GM23248 (cell line): ENCODE measurements around the gene SKI. TPM values are rescaled to one million over a fixed set of nuclear protein-coding genes. Genes with fewer than 3 reads are reported as not detected.

ENCODE experiments used
- DNase-seq: peaks from one replicate; pipeline ENCODE4 v3.0.0-alpha.2; 2015
- H2AFZ ChIP-seq: fragments of 200-600 bp; sonication (generic); 2 replicates; pipeline ENCODE4 v1.6.1; 2016; ENCODE audit warnings: antibody characterized with exemption
- H3F3A ChIP-seq: fragments of 200-600 bp; sonication (generic); 2 replicates; pipeline ENCODE4 v1.6.1; 2016; ENCODE audit warnings: mild to moderate bottlenecking, antibody characterized with exemption, mixed run types; ENCODE audit not compliant: insufficient read depth
- H3K27ac ChIP-seq: fragments of 200-600 bp; sonication (generic); 2 replicates; pipeline ENCODE4 v1.5.1; 2016; ENCODE audit warnings: mild to moderate bottlenecking
- H3K27me3 ChIP-seq: fragments of 200-600 bp; sonication (generic); replicated peaks from 2 replicates; pipeline ENCODE4 v1.6.1; 2016; ENCODE audit warnings: mild to moderate bottlenecking; ENCODE audit not compliant: insufficient read depth
- H3K36me3 ChIP-seq: fragments of 200-600 bp; sonication (generic); 2 replicates; pipeline ENCODE4 v1.6.1; 2016; ENCODE audit warnings: low read depth, mild to moderate bottlenecking
- H3K4me1 ChIP-seq: fragments of 200-600 bp; sonication (generic); 2 replicates; pipeline ENCODE4 v1.6.1; 2016; ENCODE audit warnings: mild to moderate bottlenecking; ENCODE audit not compliant: insufficient read depth
- H3K4me2 ChIP-seq: fragments of 200-600 bp; sonication (generic); one replicate; pipeline ENCODE4 v1.6.1; 2016; ENCODE audit warnings: mild to moderate bottlenecking; ENCODE audit not compliant: unreplicated experiment
- H3K4me3 ChIP-seq: fragments of 200-600 bp; sonication (generic); 2 replicates; pipeline ENCODE4 v1.5.1; 2016; ENCODE audit warnings: mild to moderate bottlenecking
- H3K79me2 ChIP-seq: fragments of 200-600 bp; sonication (generic); 2 replicates; pipeline ENCODE4 v1.6.1; 2016; ENCODE audit warnings: mild to moderate bottlenecking; ENCODE audit not compliant: insufficient read depth
- H3K9ac ChIP-seq: fragments of 200-600 bp; sonication (generic); 2 replicates; pipeline ENCODE4 v1.6.1; 2016; ENCODE audit warnings: mild to moderate bottlenecking
- H3K9me2 ChIP-seq: fragments of 200-600 bp; sonication (generic); 2 replicates; pipeline ENCODE4 v1.6.1; 2016; ENCODE audit warnings: mixed run types, mild to moderate bottlenecking, moderate library complexity; ENCODE audit not compliant: insufficient read depth
- H3K9me3 ChIP-seq: fragments of 200-600 bp; sonication (generic); one replicate; pipeline ENCODE4 v1.6.1; 2017; ENCODE audit warnings: low read depth
- H4K20me1 ChIP-seq: fragments of 200-600 bp; sonication (generic); 2 replicates; pipeline ENCODE4 v1.6.0; 2016; ENCODE audit not compliant: insufficient read depth
- EZH2 ChIP-seq: fragments of 200-600 bp; sonication (generic); IDR thresholded peaks from 2 replicates; pipeline ENCODE4 v1.6.1; 2018; ENCODE audit warnings: antibody characterized with exemption, mild to moderate bottlenecking; ENCODE audit not compliant: insufficient read depth, poor library complexity, severe bottlenecking
- EZH2phosphoT487 ChIP-seq: fragments of 200-600 bp; sonication (generic); IDR thresholded peaks from 2 replicates; pipeline ENCODE4 v1.6.1; 2018; ENCODE audit warnings: antibody characterized with exemption, moderate library complexity, mild to moderate bottlenecking, low read depth; ENCODE audit not compliant: insufficient read depth
- WGBS, 2 experiments: methylation state at CpG; one replicate each; pipeline ENCODE4 v1.1.6; 2015 to 2017; ENCODE audit warnings: low lambda C conversion rate in 2 of 2, low coverage in 1 of 2; ENCODE audit errors: missing lambda C conversion rate in 2 of 2; 5-methylcytosine and 5-hydroxymethylcytosine counted together
- in situ Hi-C: fragments of 300-500 bp; cut with MboI; formaldehyde crosslinking; loops from 2 replicates; pipeline ENCODE4 v1.15.0; 2020
- polyA plus RNA-seq: library from polyadenylated mRNA; unstranded; fragments of >200 nt; fragmentation: Nextera tagmentation; extraction: Ambion mirVana; gene quantifications from 2 replicates; pipeline ENCODE4 v1.2.1, GENCODE V29; 2016
- total RNA-seq: library from RNA; depleted of rRNA; stranded (reverse); fragments of >200 nt; shearing (Covaris generic); gene quantifications from 2 replicates; pipeline ENCODE4 v1.2.3, GENCODE V29; 2014

SKI gene
- total and polyA plus RNA-seq, 2 experiments from 2014 or later: 3.8 to 23.1 TPM

GRCh38 chr1:2270260-2271100, 42.4 kb downstream of the SKI start:
- H3K4me2 ChIP-seq: no peak overlapping the region
- TF ChIP-seq EZH2 (no peak), EZH2phosphoT487 (no peak)
- no peak overlapping the region for H2AFZ ChIP-seq
- DNase-seq: no peak
- in situ Hi-C loops: no loop called here
- WGBS, 2 experiments: 62 to 65% methylated on average over 26 to 27 of the region's 27 CpGs
- peaks cover 100% of the 10 kb centered on the region for H3K79me2 ChIP-seq
- H3K9me2 ChIP-seq: no peaks in the 10 kb centered on the region
- 0 out of 2 replicates have a peak, but pooled peaks cover under 1% of the 10 kb centered on the region for H3F3A ChIP-seq
- H3K9me3 ChIP-seq: no peaks in the 10 kb centered on the region
- H3K27ac ChIP-seq: no peak overlapping the region
- H3K4me3 ChIP-seq: no peak overlapping the region
- peak overlapping the region; percentile 28; the same call in 1 of the 2 replicates for H3K9ac ChIP-seq
- H3K4me1 ChIP-seq: peaks cover 30% of the 10 kb centered on the region
- H3K36me3 ChIP-seq: no peaks in the 10 kb centered on the region
- peaks cover 20% of the 10 kb centered on the region; the same call in 1 of the 2 replicates for H4K20me1 ChIP-seq
- H3K27me3 ChIP-seq: no peaks in the 10 kb centered on the region

- no peak overlapping the region for H2AFZ ChIP-seq
- in situ Hi-C loops: no loop called here
Measured at GRCh38 chr1:2271211-2271721, 43.1 kb downstream of the SKI start.

GRCh38 chr1:2271841-2272655, 43.9 kb downstream of the SKI start:
- H3K9me2 ChIP-seq: no peaks in the 10 kb centered on the region
- in situ Hi-C loops: no loop called here
- no peak overlapping the region for H2AFZ ChIP-seq
- no peak overlapping the region for H3K4me2 ChIP-seq
- TF ChIP-seq EZH2 (no peak), EZH2phosphoT487 (no peak)
- WGBS, 2 experiments: 61 to 62% methylated on average over 23 of the region's 23 CpGs
- peaks cover 4% of the 10 kb centered on the region; the same call in 1 of the 2 replicates for H3F3A ChIP-seq
- H3K79me2 ChIP-seq: peaks cover 100% of the 10 kb centered on the region
- no peak overlapping the region for H3K4me3 ChIP-seq
- H3K27ac ChIP-seq: no peak overlapping the region
- peak overlapping the region; percentile 14; the same call in 1 of the 2 replicates for H3K9ac ChIP-seq
- no peak for DNase-seq
- H3K9me3 ChIP-seq: no peaks in the 10 kb centered on the region
- H3K4me1 ChIP-seq: peaks cover 29% of the 10 kb centered on the region
- H4K20me1 ChIP-seq: peaks cover 12% of the 10 kb centered on the region; the same call in 1 of the 2 replicates
- H3K27me3 ChIP-seq: no peaks in the 10 kb centered on the region
- H3K36me3 ChIP-seq: no peaks in the 10 kb centered on the region

More at GRCh38 chr1:2271211-2271721, 43.1 kb downstream of the SKI start:
- DNase-seq: no peak
- H3K4me1 ChIP-seq: peaks cover 26% of the 10 kb centered on the region
- H3K27me3 ChIP-seq: no peaks in the 10 kb centered on the region
- no peak overlapping the region for H3K4me2 ChIP-seq
- H3K9me3 ChIP-seq: no peaks in the 10 kb centered on the region
- no peak for TF ChIP-seq EZH2phosphoT487
- TF ChIP-seq EZH2: no peak
- no peak overlapping the region for H3K4me3 ChIP-seq
- H3K36me3 ChIP-seq: no peaks in the 10 kb centered on the region
- no peaks in the 10 kb centered on the region for H3K9me2 ChIP-seq
- H3K27ac ChIP-seq: no peak overlapping the region
- peak overlapping the region; percentile 28; the same call in 1 of the 2 replicates for H3K9ac ChIP-seq
- H4K20me1 ChIP-seq: peaks cover 14% of the 10 kb centered on the region; the same call in 1 of the 2 replicates
- H3F3A ChIP-seq: no peaks in the 10 kb centered on the region
- H3K79me2 ChIP-seq: peaks cover 100% of the 10 kb centered on the region
- 83 to 86% methylated on average over 23 to 25 of the region's 25 CpGs for WGBS, 2 experiments

GRCh38 chr1:2272686-2273400, 44.7 kb downstream of the SKI start:
- Histone ChIP-seq H3K9me3 (no peaks in the 10 kb centered on the region), H3K9me2 (no peaks in the 10 kb centered on the region), H3K4me2 (no peak overlapping the region), H3K9ac (peak overlapping the region; percentile 14; the same call in 1 of the 2 replicates), H4K20me1 (peaks cover 14% of the 10 kb centered on the region; the same call in 1 of the 2 replicates), H3F3A (peaks cover 5% of the 10 kb centered on the region; the same call in 1 of the 2 replicates), H3K27me3 (no peaks in the 10 kb centered on the region), H3K36me3 (no peaks in the 10 kb centered on the region), H2AFZ (no peak overlapping the region), H3K79me2 (peaks cover 100% of the 10 kb centered on the region), H3K27ac (no peak overlapping the region), H3K4me1 (peaks cover 30% of the 10 kb centered on the region), H3K4me3 (no peak overlapping the region)
- 59 to 68% methylated on average over 27 to 28 of the region's 28 CpGs for WGBS, 2 experiments
- in situ Hi-C loops: no loop called here
- no peak for DNase-seq
- TF ChIP-seq EZH2: no peak
- TF ChIP-seq EZH2phosphoT487: no peak
